ENCODE data around the gene SNAPC3. TPM values are rescaled to one million over a fixed set of nuclear protein-coding genes. Genes with fewer than 3 reads are reported as not detected.
A peak's percentile ranks its signal among the peaks of the same experiment; 100 is the strongest.

The SNAPC3 gene
- total RNA-seq: 10 to 100 TPM; 24.2 to 61.9 TPM

DNA sequence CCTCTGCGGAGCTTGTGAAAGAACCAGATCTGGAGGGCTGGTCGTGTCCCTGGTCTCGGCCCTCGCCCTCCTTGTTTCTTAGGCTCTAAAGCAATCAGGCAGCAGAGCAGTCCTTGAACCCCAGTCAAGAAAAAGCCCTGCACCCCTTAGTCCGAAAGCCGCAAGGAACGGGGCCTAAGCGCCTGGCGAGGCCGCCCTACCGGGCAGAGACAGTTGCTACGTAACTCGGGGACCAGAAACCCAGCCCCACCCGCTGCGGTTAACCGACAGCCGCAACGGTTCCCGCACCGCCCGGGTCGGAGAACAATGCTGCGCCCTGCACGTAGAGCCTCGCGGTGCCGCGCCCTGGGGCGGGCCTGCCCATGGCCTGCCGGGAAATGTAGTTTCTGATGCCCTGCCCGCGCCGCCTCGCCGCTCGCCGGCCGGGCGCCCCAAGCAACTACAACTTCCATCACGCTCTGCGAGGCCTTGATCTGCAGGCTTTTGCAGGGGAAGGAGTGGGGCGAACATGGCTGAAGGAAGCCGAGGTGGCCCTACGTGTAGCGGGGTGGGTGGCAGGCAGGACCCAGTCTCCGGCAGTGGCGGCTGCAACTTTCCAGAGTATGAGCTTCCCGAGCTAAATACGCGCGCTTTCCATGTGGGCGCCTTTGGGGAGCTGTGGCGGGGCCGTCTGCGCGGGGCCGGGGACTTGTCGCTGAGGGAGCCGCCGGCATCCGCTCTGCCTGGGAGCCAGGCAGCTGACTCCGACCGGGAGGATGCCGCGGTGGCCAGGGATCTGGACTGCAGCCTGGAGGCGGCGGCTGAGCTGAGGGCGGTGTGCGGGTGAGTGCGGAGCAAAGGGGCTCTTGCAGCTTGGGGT is at the start of gene SNAPC3:
TSS of gene SNAPC3 (plus strand) at position 505 of the 859 bp plus-strand sequence. CDS start at position 509, 4 bp downstream.
- intact Hi-C loops (cut with DNase I): loop anchor here (2.0 to 5.0 kb wide), 3 partner anchors 90 to 130 kb away; partner anchors contain the start of genes CCDC171, PSIP1 and TTC39B
- no peaks in the 10 kb centered on the region for H3K27me3 ChIP-seq (replicated peaks; ENCODE audit: insufficient read depth)

DNA sequence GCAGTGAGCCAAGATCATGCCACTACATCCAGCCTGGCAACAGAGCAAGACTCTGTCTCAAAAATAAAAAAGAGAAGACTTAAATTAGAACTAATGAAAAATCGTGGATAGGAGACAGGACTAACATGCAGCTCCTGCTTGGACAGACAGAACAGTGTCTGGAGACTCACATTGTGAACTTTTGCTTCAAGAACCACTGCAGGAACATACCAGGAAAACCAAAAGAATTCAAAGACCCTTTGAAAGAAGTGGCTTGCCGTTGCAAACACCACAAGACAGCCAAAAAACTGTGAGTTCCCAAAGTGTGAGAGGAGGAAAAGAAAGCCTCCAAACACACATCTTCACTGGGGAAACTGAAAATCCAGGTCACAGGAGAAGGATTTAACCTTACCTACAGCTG is 48.8 kb upstream of the SNAPC3 start:
- no peaks in the 10 kb centered on the region for H3K36me3 ChIP-seq
- DNase-seq (ENCODE audit: low spot score): no peak
- H3K4me3 ChIP-seq: no peak overlapping the region
- H3K27ac ChIP-seq: no peak overlapping the region
- H3K9me3 ChIP-seq: no peaks in the 10 kb centered on the region
- H3K4me1 ChIP-seq (replicated peaks): no peaks in the 10 kb centered on the region
- 69% methylated on average over 2 of the region's 2 CpGs for WGBS
- H3K27me3 ChIP-seq (replicated peaks; ENCODE audit: insufficient read depth): no peaks in the 10 kb centered on the region
- TF ChIP-seq POLR2AphosphoS5 (IDR thresholded peaks at IDR 0.05): no peak
- TF ChIP-seq, protein P1, sequence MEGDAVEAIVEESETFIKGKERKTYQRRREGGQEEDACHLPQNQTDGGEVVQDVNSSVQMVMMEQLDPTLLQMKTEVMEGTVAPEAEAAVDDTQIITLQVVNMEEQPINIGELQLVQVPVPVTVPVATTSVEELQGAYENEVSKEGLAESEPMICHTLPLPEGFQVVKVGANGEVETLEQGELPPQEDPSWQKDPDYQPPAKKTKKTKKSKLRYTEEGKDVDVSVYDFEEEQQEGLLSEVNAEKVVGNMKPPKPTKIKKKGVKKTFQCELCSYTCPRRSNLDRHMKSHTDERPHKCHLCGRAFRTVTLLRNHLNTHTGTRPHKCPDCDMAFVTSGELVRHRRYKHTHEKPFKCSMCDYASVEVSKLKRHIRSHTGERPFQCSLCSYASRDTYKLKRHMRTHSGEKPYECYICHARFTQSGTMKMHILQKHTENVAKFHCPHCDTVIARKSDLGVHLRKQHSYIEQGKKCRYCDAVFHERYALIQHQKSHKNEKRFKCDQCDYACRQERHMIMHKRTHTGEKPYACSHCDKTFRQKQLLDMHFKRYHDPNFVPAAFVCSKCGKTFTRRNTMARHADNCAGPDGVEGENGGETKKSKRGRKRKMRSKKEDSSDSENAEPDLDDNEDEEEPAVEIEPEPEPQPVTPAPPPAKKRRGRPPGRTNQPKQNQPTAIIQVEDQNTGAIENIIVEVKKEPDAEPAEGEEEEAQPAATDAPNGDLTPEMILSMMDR (IDR thresholded peaks at IDR 0.05): no peak
- no peak for TF ChIP-seq POLR2A (IDR thresholded peaks at IDR 0.05)
- intact Hi-C loops (cut with DNase I): no loop called here

More for the DNA sequence above, at the start of gene SNAPC3:
- Histone ChIP-seq H3K36me3 (no peaks in the 10 kb centered on the region), H3K27ac (peak within 1 kb of the TSS; percentile 88), H3K9me3 (no peaks in the 10 kb centered on the region), H3K4me1 (replicated peaks) (no peaks in the 10 kb centered on the region), H3K4me3 (peak within 1 kb of the TSS; percentile 68 to 82)
- TF ChIP-seq, protein P1 (IDR thresholded peaks at IDR 0.05): peak in 2 of 4 experiments; percentile 31 to 41
- TF ChIP-seq POLR2A (IDR thresholded peaks at IDR 0.05): peak; percentile 64
- TF ChIP-seq POLR2AphosphoS5 (IDR thresholded peaks at IDR 0.05): peak; percentile 92
- peak; percentile 91 for DNase-seq (ENCODE audit: low spot score)
- under 1% methylated on average over 63 of the region's 70 CpGs for WGBS

DNA sequence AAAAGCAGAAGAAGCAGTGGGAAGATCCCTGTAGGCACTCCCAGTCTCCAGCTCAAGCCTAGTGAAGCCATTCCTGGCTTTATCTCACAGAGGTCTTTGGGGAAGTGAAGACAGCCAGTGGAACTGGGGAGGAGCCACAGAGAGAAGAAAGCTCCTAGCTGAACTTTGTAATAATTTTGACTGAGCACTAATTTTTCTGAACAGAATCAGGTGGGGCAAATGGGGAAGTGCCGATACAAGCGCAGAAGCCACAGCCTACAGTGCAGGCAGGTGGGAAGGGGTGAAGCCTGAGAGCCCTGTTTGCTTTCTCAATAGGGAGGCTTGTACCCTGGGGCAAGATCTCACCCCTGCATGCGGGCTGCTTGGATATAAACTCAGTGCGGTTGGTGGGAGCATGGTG is 48.4 kb upstream of the SNAPC3 start:
- Histone ChIP-seq H3K9me3 (no peaks in the 10 kb centered on the region), H3K27ac (no peak overlapping the region), H3K4me1 (replicated peaks) (no peaks in the 10 kb centered on the region), H3K4me3 (no peak overlapping the region), H3K36me3 (no peaks in the 10 kb centered on the region), H3K27me3 (replicated peaks; ENCODE audit: insufficient read depth) (no peaks in the 10 kb centered on the region)
- intact Hi-C loops (cut with DNase I): no loop called here
- TF ChIP-seq POLR2A (IDR thresholded peaks at IDR 0.05) (no peak), POLR2AphosphoS5 (IDR thresholded peaks at IDR 0.05) (no peak)
- TF ChIP-seq, protein P1 (IDR thresholded peaks at IDR 0.05): no peak
- DNase-seq (ENCODE audit: low spot score): no peak
- WGBS: 95% methylated on average over 4 of the region's 4 CpGs

DNA sequence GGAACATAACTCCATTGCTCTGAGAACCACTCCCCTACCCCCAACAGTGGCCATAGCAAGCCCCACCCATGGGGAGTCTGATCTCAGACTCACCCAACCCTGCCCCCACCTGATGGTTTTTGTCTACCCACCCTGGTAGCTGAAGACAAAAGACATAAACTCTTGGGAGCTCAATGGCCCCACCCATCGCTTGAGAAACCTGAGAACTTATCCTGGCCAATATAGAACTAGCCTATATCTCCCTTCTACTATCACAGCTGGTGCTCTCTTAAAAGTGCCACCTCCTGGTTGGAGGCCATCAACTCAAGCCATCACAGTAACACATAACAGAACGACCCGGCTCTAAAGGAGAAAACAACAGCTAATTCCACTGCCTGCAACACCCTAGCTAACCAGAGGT is 47.9 kb upstream of the SNAPC3 start:
- no peak for DNase-seq (ENCODE audit: low spot score)
- Histone ChIP-seq H3K4me1 (replicated peaks) (no peaks in the 10 kb centered on the region), H3K27me3 (replicated peaks; ENCODE audit: insufficient read depth) (no peaks in the 10 kb centered on the region), H3K27ac (no peak overlapping the region), H3K4me3 (no peak overlapping the region), H3K36me3 (no peaks in the 10 kb centered on the region), H3K9me3 (no peaks in the 10 kb centered on the region)
- WGBS: 86% methylated on average over 3 of the region's 3 CpGs
- intact Hi-C loops (cut with DNase I): no loop called here
- no peak for TF ChIP-seq POLR2AphosphoS5 (IDR thresholded peaks at IDR 0.05)
- TF ChIP-seq, protein P1 (IDR thresholded peaks at IDR 0.05): no peak
- no peak for TF ChIP-seq POLR2A (IDR thresholded peaks at IDR 0.05)
